ENCODE results near the gene SERPINE3. TPM values are rescaled to one million over a fixed set of nuclear protein-coding genes. Genes with fewer than 3 reads are reported as not detected.

The SERPINE3 gene
- total and polyA plus RNA-seq, 5 donors from 2014 or later: not detected

GRCh38 chr13:51341232-51341631 lies 1.7 kb downstream of the SERPINE3 start:
- no peak for ATAC-seq (ENCODE audit: low read depth in 2 of 2)
- Histone ChIP-seq H3K9me3 (ENCODE audit: control insufficient read depth in 2 of 2, low read length in 2 of 2) (no peaks in the 10 kb centered on the region), H3K36me3 (ENCODE audit: control insufficient read depth, insufficient read depth, low read length) (no peaks in the 10 kb centered on the region), H3K4me3 (ENCODE audit: low read depth, low read length) (no peak overlapping the region), H3K27ac (ENCODE audit: insufficient read depth, low read length, poor library complexity, severe bottlenecking) (no peak overlapping the region), H3K4me1 (ENCODE audit: control insufficient read depth, insufficient read depth, low read length, poor library complexity, severe bottlenecking) (no peaks in the 10 kb centered on the region), H3K27me3 (ENCODE audit: control insufficient read depth, insufficient read depth, low read length) (no peaks in the 10 kb centered on the region)
- no peak overlapping the region for H3K4me3 Mint-ChIP-seq
- H3K27ac Mint-ChIP-seq: no peak overlapping the region
- H3K36me3 Mint-ChIP-seq: no peaks in the 10 kb centered on the region
- H3K27me3 Mint-ChIP-seq: no peaks in the 10 kb centered on the region
- no peaks in the 10 kb centered on the region for H3K4me1 Mint-ChIP-seq
- no peak for DNase-seq
- peaks cover 0 to 1% (median 0%) of the 10 kb centered on the region in 7 donors for H3K9me3 Mint-ChIP-seq

GRCh38 chr13:51341791-51342190 lies 2.3 kb downstream of the SERPINE3 start:
- Histone ChIP-seq H3K36me3 (ENCODE audit: control insufficient read depth, insufficient read depth, low read length) (no peaks in the 10 kb centered on the region), H3K27ac (ENCODE audit: insufficient read depth, low read length, poor library complexity, severe bottlenecking) (no peak overlapping the region), H3K9me3 (ENCODE audit: control insufficient read depth in 2 of 2, low read length in 2 of 2) (no peaks in the 10 kb centered on the region), H3K27me3 (ENCODE audit: control insufficient read depth, insufficient read depth, low read length) (no peaks in the 10 kb centered on the region), H3K4me3 (ENCODE audit: low read depth, low read length) (no peak overlapping the region), H3K4me1 (ENCODE audit: control insufficient read depth, insufficient read depth, low read length, poor library complexity, severe bottlenecking) (no peaks in the 10 kb centered on the region)
- Mint-ChIP-seq H3K4me1 (no peaks in the 10 kb centered on the region), H3K4me3 (no peak overlapping the region), H3K27me3 (no peaks in the 10 kb centered on the region), H3K9me3 (peaks cover 0 to 1% (median 0%) of the 10 kb centered on the region in 7 donors), H3K36me3 (no peaks in the 10 kb centered on the region), H3K27ac (no peak overlapping the region)
- ATAC-seq (ENCODE audit: low read depth in 2 of 2) (no peak), DNase-seq (no peak)

- Mint-ChIP-seq H3K4me1 (no peaks in the 10 kb centered on the region), H3K36me3 (no peaks in the 10 kb centered on the region), H3K4me3 (no peak overlapping the region), H3K9me3 (peaks cover 0 to 1% (median 0%) of the 10 kb centered on the region in 7 donors), H3K27ac (no peak overlapping the region), H3K27me3 (no peaks in the 10 kb centered on the region)
- Histone ChIP-seq H3K27me3 (ENCODE audit: control insufficient read depth, insufficient read depth, low read length) (no peaks in the 10 kb centered on the region), H3K4me3 (ENCODE audit: low read depth, low read length) (no peak overlapping the region), H3K4me1 (ENCODE audit: control insufficient read depth, insufficient read depth, low read length, poor library complexity, severe bottlenecking) (no peaks in the 10 kb centered on the region), H3K36me3 (ENCODE audit: control insufficient read depth, insufficient read depth, low read length) (no peaks in the 10 kb centered on the region), H3K27ac (ENCODE audit: insufficient read depth, low read length, poor library complexity, severe bottlenecking) (no peak overlapping the region), H3K9me3 (ENCODE audit: control insufficient read depth in 2 of 2, low read length in 2 of 2) (no peaks in the 10 kb centered on the region)
- ATAC-seq (ENCODE audit: low read depth in 2 of 2): no peak
- DNase-seq: no peak
These were observed 3.2 kb downstream of the SERPINE3 start for GRCh38 chr13:51342706-51343105.

- Mint-ChIP-seq H3K27ac (no peak overlapping the region), H3K4me3 (no peak overlapping the region), H3K36me3 (no peaks in the 10 kb centered on the region), H3K4me1 (no peaks in the 10 kb centered on the region), H3K9me3 (no peaks in the 10 kb centered on the region), H3K27me3 (no peaks in the 10 kb centered on the region)
- ATAC-seq (ENCODE audit: low read depth in 2 of 2): no peak
- Histone ChIP-seq H3K4me3 (ENCODE audit: low read depth, low read length) (no peak overlapping the region), H3K27ac (ENCODE audit: insufficient read depth, low read length, poor library complexity, severe bottlenecking) (no peak overlapping the region), H3K4me1 (ENCODE audit: control insufficient read depth, insufficient read depth, low read length, poor library complexity, severe bottlenecking) (no peaks in the 10 kb centered on the region), H3K27me3 (ENCODE audit: control insufficient read depth, insufficient read depth, low read length) (no peaks in the 10 kb centered on the region), H3K36me3 (ENCODE audit: control insufficient read depth, insufficient read depth, low read length) (no peaks in the 10 kb centered on the region), H3K9me3 (ENCODE audit: control insufficient read depth in 2 of 2, low read length in 2 of 2) (no peaks in the 10 kb centered on the region)
- DNase-seq: no peak
These were observed 4.0 kb downstream of the SERPINE3 start for GRCh38 chr13:51343475-51343874.

- ATAC-seq (ENCODE audit: low read depth in 2 of 2) (no peak), DNase-seq (no peak)
- no peaks in the 10 kb centered on the region for H3K4me1 ChIP-seq (ENCODE audit: control insufficient read depth, insufficient read depth, low read length, poor library complexity, severe bottlenecking)
- no peaks in the 10 kb centered on the region for H3K36me3 Mint-ChIP-seq
- H3K27me3 Mint-ChIP-seq: no peaks in the 10 kb centered on the region
- H3K9me3 ChIP-seq (ENCODE audit: control insufficient read depth in 2 of 2, low read length in 2 of 2): no peaks in the 10 kb centered on the region
- no peaks in the 10 kb centered on the region for H3K27me3 ChIP-seq (ENCODE audit: control insufficient read depth, insufficient read depth, low read length)
- no peak overlapping the region for H3K27ac Mint-ChIP-seq
- H3K4me3 ChIP-seq (ENCODE audit: low read depth, low read length): no peak overlapping the region
- H3K9me3 Mint-ChIP-seq: no peaks in the 10 kb centered on the region
- H3K4me1 Mint-ChIP-seq: no peaks in the 10 kb centered on the region
- no peaks in the 10 kb centered on the region for H3K36me3 ChIP-seq (ENCODE audit: control insufficient read depth, insufficient read depth, low read length)
- H3K27ac ChIP-seq (ENCODE audit: insufficient read depth, low read length, poor library complexity, severe bottlenecking): no peak overlapping the region
- no peak overlapping the region for H3K4me3 Mint-ChIP-seq
These were observed 6.9 kb downstream of the SERPINE3 start for GRCh38 chr13:51346397-51346796.

GRCh38 chr13:51347099-51347498 lies 7.6 kb downstream of the SERPINE3 start:
- no peak overlapping the region for H3K4me3 ChIP-seq (ENCODE audit: low read depth, low read length)
- Mint-ChIP-seq H3K4me1 (no peaks in the 10 kb centered on the region), H3K36me3 (peaks cover 5% of the 10 kb centered on the region), H3K27me3 (no peaks in the 10 kb centered on the region), H3K9me3 (no peaks in the 10 kb centered on the region), H3K27ac (no peak overlapping the region), H3K4me3 (no peak overlapping the region)
- H3K27ac ChIP-seq (ENCODE audit: insufficient read depth, low read length, poor library complexity, severe bottlenecking): no peak overlapping the region
- no peaks in the 10 kb centered on the region for H3K36me3 ChIP-seq (ENCODE audit: control insufficient read depth, insufficient read depth, low read length)
- no peaks in the 10 kb centered on the region for H3K4me1 ChIP-seq (ENCODE audit: control insufficient read depth, insufficient read depth, low read length, poor library complexity, severe bottlenecking)
- ATAC-seq (ENCODE audit: low read depth in 2 of 2) (no peak), DNase-seq (no peak)
- H3K9me3 ChIP-seq (ENCODE audit: control insufficient read depth in 2 of 2, low read length in 2 of 2): no peaks in the 10 kb centered on the region
- H3K27me3 ChIP-seq (ENCODE audit: control insufficient read depth, insufficient read depth, low read length): no peaks in the 10 kb centered on the region

- DNase-seq: no peak
- H3K4me3 Mint-ChIP-seq: no peak overlapping the region
These were observed 8.8 kb downstream of the SERPINE3 start for GRCh38 chr13:51348069-51348967.

GRCh38 chr13:51349016-51349415 lies 9.5 kb downstream of the SERPINE3 start:
- Histone ChIP-seq H3K4me3 (ENCODE audit: low read depth, low read length) (no peak overlapping the region), H3K36me3 (ENCODE audit: control insufficient read depth, insufficient read depth, low read length) (no peaks in the 10 kb centered on the region), H3K9me3 (ENCODE audit: control insufficient read depth in 2 of 2, low read length in 2 of 2) (no peaks in the 10 kb centered on the region), H3K27me3 (ENCODE audit: control insufficient read depth, insufficient read depth, low read length) (no peaks in the 10 kb centered on the region), H3K27ac (ENCODE audit: insufficient read depth, low read length, poor library complexity, severe bottlenecking) (no peak overlapping the region), H3K4me1 (ENCODE audit: control insufficient read depth, insufficient read depth, low read length, poor library complexity, severe bottlenecking) (no peaks in the 10 kb centered on the region)
- H3K36me3 Mint-ChIP-seq: peaks cover 10% of the 10 kb centered on the region
- no peak for DNase-seq
- H3K4me1 Mint-ChIP-seq: no peaks in the 10 kb centered on the region
- H3K9me3 Mint-ChIP-seq: peaks cover 0 to 5% (median 0%) of the 10 kb centered on the region in 7 donors
- H3K27ac Mint-ChIP-seq: no peak overlapping the region
- no peaks in the 10 kb centered on the region for H3K27me3 Mint-ChIP-seq
- ATAC-seq (ENCODE audit: low read depth in 2 of 2): no peak
- no peak overlapping the region for H3K4me3 Mint-ChIP-seq

More at GRCh38 chr13:51348069-51348967, 8.8 kb downstream of the SERPINE3 start:
- ATAC-seq (ENCODE audit: low read depth in 2 of 2): no peak
- peaks cover 0 to 5% (median 0%) of the 10 kb centered on the region in 7 donors for H3K9me3 Mint-ChIP-seq
- H3K4me3 ChIP-seq (ENCODE audit: low read depth, low read length): no peak overlapping the region
- no peaks in the 10 kb centered on the region for H3K4me1 Mint-ChIP-seq
- H3K27ac ChIP-seq (ENCODE audit: insufficient read depth, low read length, poor library complexity, severe bottlenecking): no peak overlapping the region
- no peaks in the 10 kb centered on the region for H3K27me3 ChIP-seq (ENCODE audit: control insufficient read depth, insufficient read depth, low read length)
- H3K9me3 ChIP-seq (ENCODE audit: control insufficient read depth in 2 of 2, low read length in 2 of 2): no peaks in the 10 kb centered on the region
- H3K36me3 Mint-ChIP-seq: peaks cover 10% of the 10 kb centered on the region
- no peaks in the 10 kb centered on the region for H3K27me3 Mint-ChIP-seq
- H3K36me3 ChIP-seq (ENCODE audit: control insufficient read depth, insufficient read depth, low read length): no peaks in the 10 kb centered on the region
- H3K4me1 ChIP-seq (ENCODE audit: control insufficient read depth, insufficient read depth, low read length, poor library complexity, severe bottlenecking): no peaks in the 10 kb centered on the region
- no peak overlapping the region for H3K27ac Mint-ChIP-seq
